ENCODE measurements around the gene STYX. TPM values are rescaled to one million over a fixed set of nuclear protein-coding genes. Genes with fewer than 3 reads are reported as not detected.
A peak's percentile ranks its signal among the peaks of the same experiment; 100 is the strongest.

The STYX gene
- polyA plus RNA-seq, 1 donor from 2014 or later: 15.1 TPM

GRCh38 chr14:52792097-52792415 lies 62.1 kb downstream of the STYX start:
- H3K4me3 ChIP-seq (ENCODE audit: low read length): peak overlapping the region; percentile 94
- peak overlapping the region; percentile 71 for H3K9ac ChIP-seq (ENCODE audit: low read length)
- peak overlapping the region; percentile 30 for H3K4me2 ChIP-seq (ENCODE audit: low read length)
- no peaks in the 10 kb centered on the region for H3K36me3 ChIP-seq (ENCODE audit: insufficient read depth, low read length)
- H3K9me2 ChIP-seq (ENCODE audit: insufficient read depth, low read length): no peaks in the 10 kb centered on the region
- TF ChIP-seq MXI1 (conservative IDR thresholded peaks at IDR 0.05; ENCODE audit: poor library complexity, severe bottlenecking): no peak
- TF ChIP-seq SMC3 (conservative IDR thresholded peaks at IDR 0.05; ENCODE audit: poor library complexity): no peak
- TF ChIP-seq TAF1 (IDR thresholded peaks at IDR 0.05; ENCODE audit: low read depth): no peak
- no peak for TF ChIP-seq POLR2AphosphoS5 (IDR thresholded peaks at IDR 0.05)
- no peak for TF ChIP-seq EZH2 (IDR thresholded peaks at IDR 0.05; ENCODE audit: borderline replicate concordance, insufficient read depth, low read length, poor library complexity, severe bottlenecking)
- no peak for TF ChIP-seq CTCF (IDR thresholded peaks at IDR 0.05; ENCODE audit: poor library complexity, severe bottlenecking)
- TF ChIP-seq RAD21 (conservative IDR thresholded peaks at IDR 0.05): no peak
- TF ChIP-seq EP300 (conservative IDR thresholded peaks at IDR 0.05; ENCODE audit: poor library complexity, severe bottlenecking): no peak
- no peak for TF ChIP-seq REST (IDR thresholded peaks at IDR 0.05; ENCODE audit: borderline replicate concordance)
- no peaks in the 10 kb centered on the region for H3K9me3 ChIP-seq (ENCODE audit: low read length)
- no peaks in the 10 kb centered on the region for H3F3A ChIP-seq (ENCODE audit: insufficient read depth, low read length, poor library complexity, severe bottlenecking)
- peaks cover 11% of the 10 kb centered on the region for H3K79me2 ChIP-seq (replicated peaks; ENCODE audit: insufficient read depth, low read length)
- no peaks in the 10 kb centered on the region for H4K20me1 ChIP-seq (ENCODE audit: insufficient read depth)
- no peaks in the 10 kb centered on the region for H3K27me3 ChIP-seq (ENCODE audit: insufficient read depth, low read depth, low read length)
- no peak overlapping the region for H3K27ac ChIP-seq (ENCODE audit: low read length)
- peak overlapping the region; percentile 51 for H2AFZ ChIP-seq (ENCODE audit: low read depth, low read length)

- H2AFZ ChIP-seq (ENCODE audit: low read depth, low read length): no peak overlapping the region
- H3K36me3 ChIP-seq (ENCODE audit: insufficient read depth, low read length): no peaks in the 10 kb centered on the region
- H3K9me2 ChIP-seq (ENCODE audit: insufficient read depth, low read length): no peaks in the 10 kb centered on the region
- H3F3A ChIP-seq (ENCODE audit: insufficient read depth, low read length, poor library complexity, severe bottlenecking): no peaks in the 10 kb centered on the region
- H3K27ac ChIP-seq (ENCODE audit: low read length): no peak overlapping the region
- no peaks in the 10 kb centered on the region for H3K27me3 ChIP-seq (ENCODE audit: insufficient read depth, low read depth, low read length)
- no peaks in the 10 kb centered on the region for H4K20me1 ChIP-seq (ENCODE audit: insufficient read depth)
- H3K4me3 ChIP-seq (ENCODE audit: low read length): no peak overlapping the region
- H3K4me2 ChIP-seq (ENCODE audit: low read length): no peak overlapping the region
- no peak for TF ChIP-seq MXI1 (conservative IDR thresholded peaks at IDR 0.05; ENCODE audit: poor library complexity, severe bottlenecking)
- no peak for TF ChIP-seq EZH2 (IDR thresholded peaks at IDR 0.05; ENCODE audit: borderline replicate concordance, insufficient read depth, low read length, poor library complexity, severe bottlenecking)
- TF ChIP-seq EP300 (conservative IDR thresholded peaks at IDR 0.05; ENCODE audit: poor library complexity, severe bottlenecking): no peak
- no peak for TF ChIP-seq REST (IDR thresholded peaks at IDR 0.05; ENCODE audit: borderline replicate concordance)
- no peak for TF ChIP-seq POLR2AphosphoS5 (IDR thresholded peaks at IDR 0.05)
- no peak for TF ChIP-seq CTCF (IDR thresholded peaks at IDR 0.05; ENCODE audit: poor library complexity, severe bottlenecking)
- TF ChIP-seq RAD21 (conservative IDR thresholded peaks at IDR 0.05): no peak
- TF ChIP-seq TAF1 (IDR thresholded peaks at IDR 0.05; ENCODE audit: low read depth): no peak
- TF ChIP-seq SMC3 (conservative IDR thresholded peaks at IDR 0.05; ENCODE audit: poor library complexity): no peak
- H3K9me3 ChIP-seq (ENCODE audit: low read length): no peaks in the 10 kb centered on the region
- H3K79me2 ChIP-seq (replicated peaks; ENCODE audit: insufficient read depth, low read length): peaks cover 11% of the 10 kb centered on the region
- no peak overlapping the region for H3K9ac ChIP-seq (ENCODE audit: low read length)
Observed at GRCh38 chr14:52793061-52793460, 63.1 kb downstream of the STYX start.

Measured in neural cell (in vitro differentiated cells).